Activated CD4-positive, alpha-beta T cell treated with anti-CD3 and anti-CD28 coated beads, Interleukin-2, amount 50 U/mL, for 16 hours (primary cell): ENCODE measurements around the gene SMPD3.
"Not testable (repeated sequence)": the region's sequence is repeated elsewhere in the genome, so short reads cannot be mapped to it uniquely, and the experiment has no call there.

Experiments
- DNase-seq: peaks from one replicate; pipeline ENCODE4 v3.0.0-alpha.2; 2020

The SMPD3 gene

DNA sequence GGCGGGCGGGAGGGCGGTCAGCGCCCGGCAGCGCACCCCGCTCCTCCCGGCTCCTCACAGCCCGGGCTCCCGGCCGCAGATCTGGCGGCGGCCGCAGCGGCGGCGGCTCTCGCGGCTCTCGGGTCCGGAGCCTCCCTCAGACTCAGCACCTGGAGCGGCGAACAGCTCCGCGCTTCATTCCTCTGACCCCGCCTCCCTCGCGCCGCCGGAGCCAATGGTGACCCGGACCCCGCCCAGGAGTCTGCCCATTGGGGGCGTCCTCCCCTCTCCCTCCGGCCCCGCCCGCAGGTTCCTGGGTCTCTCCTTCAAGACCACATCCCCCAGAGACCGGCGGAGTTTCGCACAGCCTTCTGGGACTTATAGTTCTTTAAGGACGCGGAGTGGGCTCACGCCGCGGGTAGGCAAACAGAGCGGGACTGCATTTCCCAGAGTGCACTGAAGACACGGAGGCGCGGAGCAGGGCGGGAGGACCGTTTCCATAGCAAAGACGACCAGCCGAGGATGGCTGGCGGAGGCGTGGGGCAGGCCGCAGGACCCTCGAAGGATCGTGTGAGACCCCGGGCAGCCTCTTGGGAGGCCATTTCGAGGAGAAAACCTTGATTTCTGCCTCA, at the start of gene SMPD3:
Gene SMPD3, minus strand, starts transcription at position 149 of the 611 bp plus-strand sequence. CDS start 76,327 bp downstream, outside the sequence.
- peak; percentile 99 for DNase-seq

- DNase-seq: no peak
Observed at GRCh38 chr16:68496689-68497088, 48.4 kb upstream of the SMPD3 start.

DNA sequence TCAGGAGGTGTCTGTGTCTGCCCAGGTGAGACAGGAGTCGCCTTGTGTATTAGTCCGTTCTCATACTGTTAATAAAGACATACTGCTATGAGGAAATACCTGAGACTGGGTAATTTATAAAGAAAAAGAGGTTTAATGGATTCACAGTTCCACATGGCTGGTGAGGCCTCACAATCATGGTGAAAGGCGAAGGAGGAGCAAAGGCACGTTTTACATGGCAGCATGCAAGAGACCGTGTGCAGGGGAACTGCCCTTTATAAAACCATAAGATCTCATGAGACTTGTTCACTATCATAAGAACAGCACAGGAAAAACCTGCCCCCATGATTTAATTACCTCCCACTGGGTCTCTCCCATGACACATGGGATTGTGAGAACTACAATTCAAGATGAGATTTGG, 46.0 kb upstream of the SMPD3 start:
- not testable (repeated sequence) for DNase-seq

- no peak for DNase-seq
Observed at GRCh38 chr16:68493412-68494070, 45.2 kb upstream of the SMPD3 start.

- DNase-seq: no peak
Observed at GRCh38 chr16:68492543-68493411, 44.5 kb upstream of the SMPD3 start.

GRCh38 chr16:68492151-68492542, 43.8 kb upstream of the SMPD3 start:
- DNase-seq: no peak

DNA sequence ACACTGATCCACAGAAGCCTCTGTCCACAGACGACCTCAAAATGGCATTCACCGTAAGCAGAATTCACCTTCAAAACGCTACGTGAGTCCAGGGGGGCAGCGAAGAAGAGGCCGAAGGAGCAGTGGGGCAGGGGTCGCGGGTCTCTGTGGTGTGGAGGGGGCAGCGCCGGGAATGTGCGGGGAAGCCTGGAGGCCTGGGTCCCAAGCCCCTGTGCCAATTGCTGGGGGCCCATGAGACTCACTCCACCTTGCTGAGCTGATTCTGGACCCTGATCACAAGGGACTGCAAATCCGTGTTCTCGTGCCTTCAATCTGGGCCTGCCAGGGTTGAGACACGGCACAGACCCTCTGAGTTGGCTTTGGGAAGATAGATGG, 43.3 kb upstream of the SMPD3 start:
- DNase-seq: no peak

DNA sequence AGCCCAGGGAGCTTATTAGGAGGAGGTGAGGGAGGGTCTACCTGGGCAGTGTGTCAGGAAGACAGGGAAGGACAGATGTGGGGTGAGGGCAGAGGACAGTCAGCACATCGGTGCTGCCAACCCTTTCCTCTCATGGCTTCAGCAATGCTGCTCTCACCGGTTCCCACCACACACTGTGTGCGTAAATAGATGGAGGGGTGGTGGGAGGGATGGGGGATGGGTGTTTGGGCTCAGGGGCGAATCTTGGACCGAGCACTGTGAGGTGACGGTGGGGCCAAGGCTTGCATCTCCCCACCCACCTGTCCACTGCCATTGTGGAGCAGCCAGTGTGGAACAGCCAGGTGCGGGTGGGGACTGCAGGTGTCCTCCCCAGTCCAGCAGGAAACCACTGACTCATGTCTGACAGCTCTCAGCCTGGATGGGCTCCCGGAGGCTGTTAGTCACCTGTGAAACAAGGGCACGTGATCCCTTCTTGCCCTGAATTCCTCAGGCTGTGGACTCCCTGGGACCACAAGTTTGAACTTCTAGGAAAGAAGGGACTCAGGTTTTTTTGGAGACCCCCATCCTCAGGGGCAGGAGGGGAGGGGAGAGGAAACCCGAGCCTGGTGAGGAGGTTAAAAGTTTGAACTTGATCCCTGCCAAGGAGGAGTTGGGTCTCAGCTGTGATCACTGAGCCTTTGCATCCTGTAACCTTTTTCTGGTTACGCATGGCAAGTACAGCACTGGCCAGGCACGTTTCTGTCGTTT, 42.7 kb upstream of the SMPD3 start:
- no peak for DNase-seq

- no peak for DNase-seq
Observed at GRCh38 chr16:68490358-68490757, 42.0 kb upstream of the SMPD3 start.

- no peak for DNase-seq
Observed at GRCh38 chr16:68488554-68488953, 40.2 kb upstream of the SMPD3 start.

DNA sequence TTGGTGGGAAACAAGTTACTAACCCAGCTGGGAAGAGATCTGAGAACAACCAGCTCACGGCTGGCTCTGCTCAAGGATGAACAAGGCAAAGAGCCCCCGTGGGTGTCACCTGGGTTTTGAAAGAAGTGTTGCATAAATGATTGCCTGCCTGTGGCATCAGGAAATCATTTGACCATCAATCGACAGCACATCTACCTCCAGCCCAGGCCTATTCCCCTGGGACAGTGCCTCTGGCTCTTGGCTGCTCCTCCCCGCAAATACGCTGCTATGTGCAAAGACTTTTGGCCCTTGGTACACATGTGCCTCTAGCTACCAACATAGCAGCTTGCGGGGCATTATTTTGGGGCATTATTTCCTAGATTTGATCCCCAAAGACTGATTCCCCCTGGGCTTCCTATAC, 39.4 kb upstream of the SMPD3 start:
- DNase-seq: no peak

DNA sequence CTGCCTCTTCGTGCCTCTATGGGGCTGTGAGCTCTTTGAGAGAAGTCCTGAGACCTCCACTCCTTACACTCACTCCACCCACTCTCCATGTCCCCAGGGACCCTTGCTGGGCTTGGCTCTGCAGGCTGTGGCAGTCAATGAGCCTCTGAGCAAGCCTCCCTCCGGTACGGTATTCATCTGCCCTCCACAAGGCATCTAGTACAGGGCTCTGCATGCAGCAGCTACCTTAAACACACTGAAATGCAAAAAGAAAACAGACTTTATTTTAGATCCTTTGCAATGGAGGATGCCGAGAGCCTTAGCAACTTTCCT, 38.9 kb upstream of the SMPD3 start:
- DNase-seq: no peak

- DNase-seq: no peak
Observed at GRCh38 chr16:68486502-68487202, 38.3 kb upstream of the SMPD3 start.

DNA sequence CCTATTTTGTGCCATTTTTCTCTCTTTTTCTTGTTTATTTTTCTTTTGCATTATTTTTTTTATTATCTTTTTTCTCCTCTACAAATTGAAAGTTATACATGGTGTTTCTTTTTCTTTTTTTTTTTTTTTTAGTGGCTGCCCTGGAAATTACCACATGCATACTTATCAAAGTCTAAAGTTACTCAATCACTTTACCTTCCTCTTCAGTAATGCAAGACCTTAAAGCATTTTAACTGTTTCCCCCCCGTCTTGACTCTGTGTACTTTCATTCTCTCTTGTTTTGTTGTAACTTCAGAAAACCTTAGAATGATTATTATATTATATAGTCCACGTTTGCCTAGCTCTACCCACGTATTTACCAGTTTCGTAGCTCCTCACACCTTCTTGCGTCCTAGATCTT, 33.3 kb upstream of the SMPD3 start:
- DNase-seq: no peak

- DNase-seq: no peak
Observed at GRCh38 chr16:68480084-68480995, 32.0 kb upstream of the SMPD3 start.

DNA sequence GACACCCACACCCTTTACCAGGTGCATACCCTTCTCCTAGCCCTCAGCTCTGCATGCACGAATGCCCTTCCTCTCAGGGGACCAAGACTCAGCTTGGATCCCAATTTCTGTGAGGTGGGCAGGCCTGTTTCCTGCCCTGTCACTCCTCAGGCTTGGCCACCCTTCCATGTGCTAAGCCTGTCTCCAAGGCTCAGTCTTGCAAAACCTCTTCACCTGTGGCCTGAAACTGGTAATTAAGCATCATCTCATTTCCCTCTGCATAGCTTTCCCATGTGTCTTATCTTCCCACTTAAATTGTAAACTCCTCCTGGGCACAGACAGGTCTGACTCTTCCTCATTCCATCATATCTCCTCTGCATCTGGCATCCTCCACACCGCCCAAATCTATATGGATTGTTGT, 31.0 kb upstream of the SMPD3 start:
- DNase-seq: no peak

DNA sequence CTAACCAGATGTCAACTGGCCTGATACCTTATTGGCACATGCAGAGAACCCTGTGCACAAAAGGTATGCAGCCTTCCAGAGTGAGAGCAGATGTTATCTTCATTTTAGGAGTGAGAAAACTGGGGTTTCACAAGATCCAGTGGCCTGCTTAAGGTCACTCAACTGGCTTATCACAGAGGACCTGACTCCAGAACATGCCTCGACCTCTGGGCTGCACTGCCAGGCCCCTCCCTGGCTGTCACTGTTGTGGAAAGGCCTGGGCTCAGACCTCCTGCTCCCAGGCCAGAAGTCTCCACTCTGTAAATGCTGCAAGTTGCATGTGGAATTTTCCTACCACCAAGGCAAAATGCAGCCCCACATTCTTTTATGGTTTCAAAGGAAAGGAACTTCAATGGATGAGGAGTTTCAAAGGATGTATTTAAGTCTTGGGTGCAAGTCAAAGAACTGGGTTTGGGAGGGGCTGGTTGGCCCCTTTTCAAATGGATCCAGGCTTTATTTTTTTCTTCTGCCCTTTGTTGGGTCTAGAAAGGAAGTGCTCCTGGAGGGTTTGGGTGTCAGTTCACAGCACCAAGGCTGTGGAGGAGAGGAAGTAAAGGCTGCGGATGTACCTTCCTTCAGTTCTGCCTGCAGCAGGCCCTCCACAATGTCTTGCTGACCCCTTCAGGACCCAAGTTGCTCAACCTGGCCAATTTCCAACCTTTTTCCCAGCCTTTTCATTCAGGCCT, 30.4 kb upstream of the SMPD3 start:
- DNase-seq: no peak

- no peak for DNase-seq
Observed at GRCh38 chr16:68475071-68475470, 26.8 kb upstream of the SMPD3 start.

- DNase-seq: no peak
Observed at GRCh38 chr16:68473358-68474070, 25.2 kb upstream of the SMPD3 start.

DNA sequence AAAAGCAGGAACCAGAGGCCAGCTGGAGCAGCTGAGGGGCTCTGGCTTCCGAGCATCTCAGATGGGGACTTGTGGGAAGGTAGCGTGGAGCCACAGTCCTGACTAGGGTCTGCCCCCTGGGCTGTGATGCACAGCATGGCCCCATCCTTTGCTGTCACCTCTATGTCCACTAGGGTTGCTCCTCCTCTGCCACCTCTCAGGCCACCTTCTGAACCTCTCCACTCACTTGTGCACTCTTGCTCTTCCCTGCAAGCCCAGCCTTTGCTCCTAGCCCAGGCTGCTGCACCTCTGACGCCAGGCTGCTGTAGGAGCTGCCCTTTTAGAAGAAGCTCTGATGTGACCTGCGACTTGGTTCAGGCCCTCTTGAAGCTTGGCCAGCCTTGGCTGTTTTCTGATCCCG, 24.3 kb upstream of the SMPD3 start:
- DNase-seq: no peak
